Right renal cortex interstitium (tissue), 3 donors: Measurements from ENCODE around the gene IL16. TPM values are rescaled to one million over a fixed set of nuclear protein-coding genes. Genes with fewer than 3 reads are reported as not detected.

ENCODE experiments used
- DNase-seq, 3 donors: peaks; one replicate each; pipeline ENCODE4 v3.0.0-alpha.2; 2013; ENCODE audit warnings: low read depth in 3 of 3, low spot score in 2 of 3
- polyA plus RNA-seq, 3 donors: library from polyadenylated mRNA; unstranded; fragments of 120-200 nt; gene quantifications; one replicate each; pipeline ENCODE4 v1.2.1, GENCODE V29; 2013; ENCODE audit not compliant: insufficient read length in 3 of 3

Gene IL16
- polyA plus RNA-seq, 3 donors: 4.9 to 6.2 (median 6.1) TPM

GRCh38 chr15:81303244-81304225 lies 106.9 kb downstream of the IL16 start:
- no peak for DNase-seq

- no peak for DNase-seq
Measured at GRCh38 chr15:81304226-81304625, 107.5 kb downstream of the IL16 start.

GRCh38 chr15:81308260-81308659 lies 111.6 kb downstream of the IL16 start:
- DNase-seq: no peak

- DNase-seq: no peak
Measured at GRCh38 chr15:81309647-81310450, 113.2 kb downstream of the IL16 start.

DNA sequence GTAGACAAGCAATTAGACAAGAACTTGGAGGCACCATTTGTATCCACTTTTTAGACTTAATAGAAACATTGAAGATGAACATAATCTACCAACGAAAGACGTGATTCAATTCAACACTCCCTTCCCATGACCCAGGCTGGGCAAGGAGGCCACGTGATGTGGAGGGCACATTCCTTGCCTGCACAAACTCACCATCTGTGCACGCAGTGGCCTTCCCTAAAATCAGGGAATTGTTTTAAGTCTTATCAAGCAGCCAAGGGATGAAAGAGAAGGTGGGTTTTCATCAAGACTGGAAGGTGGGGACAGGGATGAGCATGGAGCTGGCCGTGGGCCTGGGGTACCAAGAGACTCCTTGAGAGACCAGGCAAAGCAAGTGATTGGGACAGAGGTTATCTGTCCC lies 113.8 kb downstream of the IL16 start:
- no peak for DNase-seq

GRCh38 chr15:81311752-81312464 lies 115.2 kb downstream of the IL16 start:
- no peak for DNase-seq

DNA sequence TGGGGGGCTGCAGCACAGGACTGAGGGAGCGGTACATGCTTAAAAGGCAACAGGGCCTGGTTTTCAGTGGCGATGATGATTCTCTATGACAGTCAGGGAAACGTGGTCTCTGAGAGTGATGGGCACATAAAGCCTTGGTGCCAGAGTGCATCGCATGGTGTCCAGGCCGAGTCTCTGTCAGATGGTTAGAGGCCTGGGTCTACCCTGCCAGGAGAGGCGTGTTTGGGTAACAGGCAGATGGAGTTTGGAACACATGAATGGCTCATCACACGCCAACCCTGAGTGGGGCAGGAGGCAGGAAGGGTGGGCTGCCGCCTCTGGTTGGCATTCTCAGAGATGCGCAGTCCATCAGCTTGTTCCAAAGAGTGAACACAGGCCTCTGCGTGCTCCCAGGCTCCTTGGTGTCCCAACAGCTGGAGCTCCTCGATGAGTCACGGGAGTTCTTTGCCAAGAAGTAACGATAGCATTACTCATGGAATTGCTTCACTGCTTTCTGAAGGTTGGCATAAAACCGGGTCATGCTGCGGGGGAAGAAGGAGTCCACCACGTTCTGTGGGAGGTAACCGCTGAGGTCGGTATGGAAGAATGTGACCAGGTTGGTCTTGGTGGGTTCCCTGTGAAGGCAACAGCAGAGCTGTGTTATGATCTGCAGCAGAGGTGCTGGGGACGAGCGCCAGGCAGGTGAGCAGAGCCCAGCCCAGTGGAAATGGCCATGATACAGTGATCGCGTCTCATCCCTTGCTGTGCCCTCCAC lies 116.3 kb downstream of the IL16 start:
- no peak for DNase-seq

DNA sequence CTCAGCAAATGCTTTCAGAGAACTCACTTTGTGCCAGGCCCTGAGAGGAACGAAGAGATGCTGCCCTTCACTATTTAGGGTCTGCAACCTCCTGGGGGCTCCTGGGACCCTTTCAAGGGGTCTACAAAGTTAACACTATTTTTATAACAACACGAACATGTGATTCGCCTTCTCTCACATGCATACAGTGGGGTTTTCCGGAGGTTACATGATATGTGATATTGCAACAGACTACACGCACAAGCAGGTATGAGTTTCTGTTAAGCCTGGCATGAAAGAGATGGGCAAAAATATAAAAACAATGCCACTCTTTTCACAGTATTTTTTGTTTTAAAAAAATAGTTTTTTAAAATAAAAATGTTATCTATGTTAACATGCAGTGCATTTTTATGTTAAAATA lies 117.0 kb downstream of the IL16 start:
- no peak for DNase-seq

DNA sequence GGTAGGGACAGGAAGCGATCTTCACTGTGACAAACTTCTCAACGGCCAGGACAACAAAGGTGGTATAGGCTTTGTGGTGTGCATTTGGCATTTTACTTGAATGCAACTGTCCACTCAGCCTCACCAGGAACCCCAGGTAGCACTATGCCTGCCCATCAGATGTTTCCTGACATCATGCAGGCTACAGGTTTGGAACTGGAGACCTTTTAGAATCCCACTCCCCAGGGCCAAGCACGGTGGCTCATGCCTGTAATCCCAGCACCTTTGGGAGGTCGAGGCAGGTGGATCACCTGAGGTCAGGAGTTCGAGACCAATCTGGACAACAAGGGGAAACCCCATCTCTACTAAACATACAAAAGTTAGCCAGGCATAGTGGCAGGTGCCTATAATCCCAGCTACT lies 117.7 kb downstream of the IL16 start:
- DNase-seq: no peak

DNA sequence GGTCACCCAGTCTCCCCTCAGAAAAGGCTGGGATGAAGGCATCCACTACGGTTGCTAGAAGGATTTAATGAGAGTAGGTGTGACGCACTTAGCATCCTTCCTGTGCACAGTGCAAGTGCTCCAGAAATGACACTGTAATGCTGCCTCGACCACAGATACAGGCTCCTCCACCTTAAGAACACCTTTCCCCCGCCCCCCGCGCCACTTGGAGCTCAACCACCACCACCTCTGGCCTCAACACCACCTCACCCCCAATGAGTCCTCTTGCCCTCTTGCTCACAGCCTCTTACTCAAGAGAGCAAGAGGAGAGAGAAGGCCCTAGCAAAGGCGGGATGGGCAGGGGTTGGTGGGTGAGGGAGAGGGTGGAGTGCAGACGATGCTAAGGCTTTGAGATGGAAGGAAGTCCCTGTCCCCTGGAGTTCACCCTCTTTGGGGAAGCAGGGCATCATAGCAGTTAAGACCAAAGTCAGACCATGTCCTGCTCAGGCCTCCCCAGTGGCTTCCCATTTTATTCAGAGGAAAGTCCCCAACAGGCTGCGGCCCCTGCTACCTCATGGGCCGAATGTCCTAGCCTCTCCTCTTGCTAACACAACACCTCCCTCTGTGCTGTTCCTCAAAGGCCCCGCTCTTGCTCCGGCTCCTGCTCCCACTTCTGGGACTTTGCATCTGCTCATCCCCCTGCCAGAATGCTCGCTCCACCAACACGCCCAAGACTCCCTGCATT lies 118.9 kb downstream of the IL16 start:
- DNase-seq: no peak

- no peak for DNase-seq
Measured at GRCh38 chr15:81316267-81316666, 119.6 kb downstream of the IL16 start.

GRCh38 chr15:81317642-81318017 lies 121.0 kb downstream of the IL16 start:
- DNase-seq: no peak

- DNase-seq: no peak
Measured at GRCh38 chr15:81321667-81322066, 125.0 kb downstream of the IL16 start.

GRCh38 chr15:81322676-81323253 lies 126.1 kb downstream of the IL16 start:
- no peak for DNase-seq

DNA sequence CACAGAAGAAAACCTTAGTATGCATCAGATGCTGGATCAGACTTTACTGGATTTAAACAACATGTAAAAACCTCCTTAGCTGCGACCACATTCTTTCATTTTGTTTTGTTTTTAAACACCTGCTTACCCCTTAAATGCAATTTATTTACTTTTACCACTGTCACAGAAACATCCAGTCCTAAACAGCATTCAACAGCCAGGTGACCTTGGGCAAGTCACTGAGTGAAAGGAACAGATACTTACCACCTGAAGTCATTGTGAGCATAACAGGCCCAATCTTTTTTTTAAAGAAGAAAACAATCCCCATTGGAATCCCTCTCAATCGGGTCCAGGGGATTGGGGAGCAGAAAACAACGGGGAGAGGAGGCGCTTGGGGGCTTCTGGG lies 126.9 kb downstream of the IL16 start:
- DNase-seq: no peak

GRCh38 chr15:81323944-81324881 lies 127.5 kb downstream of the IL16 start, which contains the start of gene STARD5:
STARD5 (minus strand) TSS chr15:81324141; CDS start chr15:81324099, 42 bp downstream.
- DNase-seq: peak; percentile 83 to 96 (median 92)

DNA sequence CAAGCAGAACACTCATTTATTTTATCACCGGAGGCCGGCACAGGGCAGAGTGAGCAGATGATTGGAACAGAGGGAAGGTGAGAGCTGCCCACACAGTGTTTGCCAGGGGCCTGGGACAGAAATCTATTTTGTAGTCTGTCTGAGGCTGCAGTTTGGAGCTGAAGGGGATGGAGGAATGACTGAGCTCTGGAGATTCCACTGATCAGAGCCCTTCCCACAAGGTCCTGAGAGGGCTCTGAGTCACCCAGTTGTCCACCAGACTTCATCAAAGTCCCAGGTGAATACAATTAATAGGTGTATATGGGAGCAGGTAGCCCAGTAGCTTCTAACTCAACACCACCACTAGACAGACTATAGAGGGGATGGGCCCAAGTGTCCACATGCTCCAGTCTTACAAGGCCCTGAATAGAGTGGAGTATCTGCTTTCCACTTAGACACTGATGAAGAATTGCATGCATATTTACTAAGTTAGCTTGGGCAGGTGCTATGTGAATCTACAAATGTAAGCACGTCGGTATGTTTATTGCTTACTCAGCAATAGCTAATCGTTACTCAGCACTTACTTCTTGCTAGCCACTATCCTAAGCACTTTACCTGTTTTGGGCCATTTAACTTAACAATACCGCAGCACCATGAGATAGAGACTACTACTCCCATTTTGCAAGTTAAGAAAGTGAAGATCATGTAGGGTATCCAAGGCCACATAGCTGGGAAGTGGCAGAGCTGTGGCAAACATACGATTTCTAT lies 130.0 kb downstream of the IL16 start:
- no peak for DNase-seq
